ENCODE data around the gene ANKRD45. TPM values are rescaled to one million over a fixed set of nuclear protein-coding genes. Genes with fewer than 3 reads are reported as not detected.

The ANKRD45 gene
- total and polyA plus RNA-seq, 2 experiments from 2014 or later, result 0.16 TPM; not detected in 1

DNA sequence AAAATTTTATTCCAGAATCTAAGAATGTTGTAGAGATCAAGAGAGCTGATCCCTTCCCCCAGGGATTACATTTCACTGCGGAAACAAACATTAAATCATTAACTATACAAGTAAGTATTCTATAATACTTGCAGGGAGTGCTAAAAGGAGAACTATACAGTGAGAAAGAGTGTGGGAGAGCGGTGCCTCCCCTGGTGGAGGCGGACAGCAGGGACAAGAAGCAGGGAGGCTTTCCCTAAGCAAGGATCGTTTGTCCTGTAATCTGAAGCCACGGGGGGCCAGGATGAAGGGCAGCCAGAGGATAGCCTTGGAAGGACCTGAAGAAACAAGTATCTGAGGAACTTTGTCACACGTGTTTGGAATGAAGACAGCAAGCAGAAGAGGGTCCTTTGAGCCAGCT is 106.8 kb downstream of the ANKRD45 start:
- H3K4me1 ChIP-seq (ENCODE audit: insufficient read depth), result no peaks in the 10 kb centered on the region
- H3K9ac ChIP-seq, result no peak overlapping the region
- no peak overlapping the region for H3K4me2 ChIP-seq (ENCODE audit: unreplicated experiment)
- no peak overlapping the region for H2AFZ ChIP-seq
- H4K20me1 ChIP-seq (ENCODE audit: insufficient read depth), result no peaks in the 10 kb centered on the region
- no peaks in the 10 kb centered on the region for H3K36me3 ChIP-seq (ENCODE audit: low read depth)
- H3K79me2 ChIP-seq (ENCODE audit: insufficient read depth), result no peaks in the 10 kb centered on the region
- H3F3A ChIP-seq (ENCODE audit: insufficient read depth), result no peaks in the 10 kb centered on the region
- no peak overlapping the region for H3K4me3 ChIP-seq
- peaks cover 7% of the 10 kb centered on the region for H3K9me3 ChIP-seq (ENCODE audit: low read depth)
- WGBS, 2 experiments (ENCODE audit: low coverage in 1 of 2, low lambda C conversion rate in 2 of 2, missing lambda C conversion rate in 2 of 2), result 50 to 52% methylated on average over 6 of the region's 6 CpGs
- no peak for DNase-seq
- H3K27ac ChIP-seq, result no peak overlapping the region
- H3K9me2 ChIP-seq (ENCODE audit: insufficient read depth), result no peaks in the 10 kb centered on the region
- in situ Hi-C loops (cut with MboI), result no loop called here
- no peak for TF ChIP-seq EZH2phosphoT487 (IDR thresholded peaks at IDR 0.05; ENCODE audit: insufficient read depth, low read depth)
- no peak for TF ChIP-seq EZH2 (IDR thresholded peaks at IDR 0.05; ENCODE audit: insufficient read depth, poor library complexity, severe bottlenecking)
- no peaks in the 10 kb centered on the region for H3K27me3 ChIP-seq (replicated peaks; ENCODE audit: insufficient read depth)

DNA sequence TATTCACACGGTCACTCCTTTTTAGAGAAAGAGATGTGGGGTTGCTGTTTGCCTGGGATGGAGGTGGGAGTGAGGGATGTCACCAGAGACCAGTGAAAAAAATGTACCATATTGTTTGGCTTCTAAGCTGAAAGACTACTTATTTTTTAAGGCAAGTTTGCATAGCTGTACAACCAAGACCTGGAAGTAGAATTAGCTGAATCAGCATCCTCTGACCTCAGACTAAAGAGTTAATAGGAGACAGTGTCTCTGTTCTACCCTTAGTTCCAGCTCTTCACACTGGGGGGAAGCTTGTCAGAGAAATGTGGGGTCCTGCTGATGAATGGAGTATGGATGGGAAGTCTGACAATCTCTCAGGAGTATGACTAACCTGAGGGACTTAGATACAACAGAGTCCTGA is 108.4 kb downstream of the ANKRD45 start:
- no peaks in the 10 kb centered on the region for H3K9me3 ChIP-seq (ENCODE audit: low read depth)
- H3K4me2 ChIP-seq (ENCODE audit: unreplicated experiment), result no peak overlapping the region
- no peak overlapping the region for H2AFZ ChIP-seq
- H3K27ac ChIP-seq, result no peak overlapping the region
- H3K79me2 ChIP-seq (ENCODE audit: insufficient read depth), result no peaks in the 10 kb centered on the region
- WGBS, 2 experiments (ENCODE audit: low coverage in 1 of 2, low lambda C conversion rate in 2 of 2, missing lambda C conversion rate in 2 of 2), result 36% methylated on average over 1 of the region's 1 CpG
- no peaks in the 10 kb centered on the region for H3K27me3 ChIP-seq (replicated peaks; ENCODE audit: insufficient read depth)
- no peaks in the 10 kb centered on the region for H3K9me2 ChIP-seq (ENCODE audit: insufficient read depth)
- H3K9ac ChIP-seq, result no peak overlapping the region
- DNase-seq, result no peak
- no peaks in the 10 kb centered on the region for H3F3A ChIP-seq (ENCODE audit: insufficient read depth)
- no peaks in the 10 kb centered on the region for H3K36me3 ChIP-seq (ENCODE audit: low read depth)
- TF ChIP-seq EZH2 (IDR thresholded peaks at IDR 0.05; ENCODE audit: insufficient read depth, poor library complexity, severe bottlenecking) (no peak), EZH2phosphoT487 (IDR thresholded peaks at IDR 0.05; ENCODE audit: insufficient read depth, low read depth) (no peak)
- no peaks in the 10 kb centered on the region for H3K4me1 ChIP-seq (ENCODE audit: insufficient read depth)
- in situ Hi-C loops (cut with MboI), result no loop called here
- no peaks in the 10 kb centered on the region for H4K20me1 ChIP-seq (ENCODE audit: insufficient read depth)
- H3K4me3 ChIP-seq, result no peak overlapping the region

- in situ Hi-C loops (cut with MboI), result no loop called here
These were observed 109.3 kb downstream of the ANKRD45 start for GRCh38 chr1:173560285-173560880.

More at GRCh38 chr1:173560285-173560880, 109.3 kb downstream of the ANKRD45 start:
- H3K9me2 ChIP-seq (ENCODE audit: insufficient read depth), result no peaks in the 10 kb centered on the region
- H3K4me1 ChIP-seq (ENCODE audit: insufficient read depth), result no peaks in the 10 kb centered on the region
- H3K4me2 ChIP-seq (ENCODE audit: unreplicated experiment), result no peak overlapping the region
- H4K20me1 ChIP-seq (ENCODE audit: insufficient read depth), result no peaks in the 10 kb centered on the region
- H3K36me3 ChIP-seq (ENCODE audit: low read depth), result no peaks in the 10 kb centered on the region
- TF ChIP-seq EZH2phosphoT487 (IDR thresholded peaks at IDR 0.05; ENCODE audit: insufficient read depth, low read depth) (no peak), EZH2 (IDR thresholded peaks at IDR 0.05; ENCODE audit: insufficient read depth, poor library complexity, severe bottlenecking) (no peak)
- no peak overlapping the region for H3K27ac ChIP-seq
- no peaks in the 10 kb centered on the region for H3K79me2 ChIP-seq (ENCODE audit: insufficient read depth)
- 44 to 51% methylated on average over 3 of the region's 3 CpGs for WGBS, 2 experiments (ENCODE audit: low coverage in 1 of 2, low lambda C conversion rate in 2 of 2, missing lambda C conversion rate in 2 of 2)
- H3K27me3 ChIP-seq (replicated peaks; ENCODE audit: insufficient read depth), result no peaks in the 10 kb centered on the region
- no peak overlapping the region for H3K4me3 ChIP-seq
- H3K9me3 ChIP-seq (ENCODE audit: low read depth), result no peaks in the 10 kb centered on the region
- no peaks in the 10 kb centered on the region for H3F3A ChIP-seq (ENCODE audit: insufficient read depth)
- H3K9ac ChIP-seq, result no peak overlapping the region
- DNase-seq, result no peak
- H2AFZ ChIP-seq, result no peak overlapping the region

Other genes with a start within 250 kb of the ANKRD45 start
- gene PRDX6, start 192.5 kb downstream of the ANKRD45 start, total RNA-seq (2014; rRNA removed; shearing (Covaris generic)), result 324 and 336 TPM in 2 replicates
- 434 and 438 TPM in 2 replicates for gene PRDX6, start 192.5 kb downstream of the ANKRD45 start, polyA plus RNA-seq (2016; fragmentation: Nextera tagmentation; extraction: Ambion mirVana)
- gene SLC9C2, start 66.8 kb downstream of the ANKRD45 start, total RNA-seq (2014; rRNA removed; shearing (Covaris generic)), result not detected in 2 replicates
- gene SLC9C2, start 66.8 kb downstream of the ANKRD45 start, polyA plus RNA-seq (2016; fragmentation: Nextera tagmentation; extraction: Ambion mirVana), result not detected in 2 replicates
- gene TEX50, start 34.5 kb downstream of the ANKRD45 start, total RNA-seq (2014; rRNA removed; shearing (Covaris generic)), result not detected in 2 replicates
- gene TEX50, start 34.5 kb downstream of the ANKRD45 start, polyA plus RNA-seq (2016; fragmentation: Nextera tagmentation; extraction: Ambion mirVana), result not detected in 2 replicates
- 25.5 and 27.9 TPM in 2 replicates for gene KLHL20, start 45.1 kb upstream of the ANKRD45 start, total RNA-seq (2014; rRNA removed; shearing (Covaris generic))
- 19.2 and 22.7 TPM in 2 replicates for gene KLHL20, start 45.1 kb upstream of the ANKRD45 start, polyA plus RNA-seq (2016; fragmentation: Nextera tagmentation; extraction: Ambion mirVana)
- 12.1 and 14.5 TPM in 2 replicates for gene DARS2, start 154.8 kb upstream of the ANKRD45 start, total RNA-seq (2014; rRNA removed; shearing (Covaris generic))
- gene DARS2, start 154.8 kb upstream of the ANKRD45 start, polyA plus RNA-seq (2016; fragmentation: Nextera tagmentation; extraction: Ambion mirVana), result 11.0 and 12.1 TPM in 2 replicates
- gene CENPL, start 155.0 kb upstream of the ANKRD45 start, total RNA-seq (2014; rRNA removed; shearing (Covaris generic)), result 14.9 and 16.9 TPM in 2 replicates
- 9.3 and 10.4 TPM in 2 replicates for gene CENPL, start 155.0 kb upstream of the ANKRD45 start, polyA plus RNA-seq (2016; fragmentation: Nextera tagmentation; extraction: Ambion mirVana)
- 344 and 358 TPM in 2 replicates for gene GAS5, start 198.1 kb upstream of the ANKRD45 start, total RNA-seq (2014; rRNA removed; shearing (Covaris generic))
- gene GAS5, start 198.1 kb upstream of the ANKRD45 start, polyA plus RNA-seq (2016; fragmentation: Nextera tagmentation; extraction: Ambion mirVana), result 143 and 166 TPM in 2 replicates
- gene ZBTB37, start 198.5 kb upstream of the ANKRD45 start, total RNA-seq (2014; rRNA removed; shearing (Covaris generic)), result 4.2 and 5.6 TPM in 2 replicates
- gene ZBTB37, start 198.5 kb upstream of the ANKRD45 start, polyA plus RNA-seq (2016; fragmentation: Nextera tagmentation; extraction: Ambion mirVana), result 0.90 and 0.96 TPM in 2 replicates
- not detected in 2 replicates for gene SERPINC1, start 247.5 kb upstream of the ANKRD45 start, total RNA-seq (2014; rRNA removed; shearing (Covaris generic))
- not detected in 2 replicates for gene SERPINC1, start 247.5 kb upstream of the ANKRD45 start, polyA plus RNA-seq (2016; fragmentation: Nextera tagmentation; extraction: Ambion mirVana)

Data from GM23248 (cell line).